H1 (cell line): ENCODE results near the gene RPS6KA4. TPM values are rescaled to one million over a fixed set of nuclear protein-coding genes. Genes with fewer than 3 reads are reported as not detected.

Source experiments
- BACH1 ChIP-seq: IDR thresholded peaks from 2 replicates; pipeline ENCODE4 v1.6.1; 2012; ENCODE audit warnings: low read length, improper control_type of control experiment
- BCL11A ChIP-seq, 2 experiments: IDR thresholded peaks; one replicate each; pipeline ENCODE4 v1.6.1; 2011; ENCODE audit warnings: low read depth in 2 of 2, low read length in 2 of 2, mild to moderate bottlenecking in 2 of 2
- CBX5 ChIP-seq: fragments of 300-800, 300-1000 bp; sonication (generic); IDR thresholded peaks from 2 replicates; pipeline ENCODE4 v1.7.1; 2016; ENCODE audit warnings: antibody characterized with exemption, low read length, low read depth
- CBX8 ChIP-seq: fragments of 300-800, 300-1000 bp; sonication (generic); IDR thresholded peaks from 2 replicates; pipeline ENCODE4 v1.7.1; 2016; ENCODE audit warnings: low read depth, low read length, borderline replicate concordance
- MAFK ChIP-seq: IDR thresholded peaks from 2 replicates; pipeline ENCODE4 v1.6.1; 2012; ENCODE audit warnings: low read depth, mild to moderate bottlenecking, improper control_type of control experiment, low read length
- RAD21 ChIP-seq, 2 experiments: IDR thresholded peaks in 1 of 2; conservative IDR thresholded peaks in 1 of 2; 2 replicates each; pipeline ENCODE4 v1.6.1; 2011; ENCODE audit warnings: low read depth in 2 of 2, low read length in 2 of 2, improper control_type of control experiment in 1 of 2, inconsistent platforms in 1 of 2, mild to moderate bottlenecking in 1 of 2, moderate library complexity in 1 of 2
- SAP30 ChIP-seq: fragments of 300-600 bp; sonication (generic); IDR thresholded peaks from 2 replicates; pipeline ENCODE4 v1.7.1; 2012; ENCODE audit warnings: low read length, moderate library complexity, mild to moderate bottlenecking, inconsistent platforms; ENCODE audit not compliant: insufficient read depth, insufficient replicate concordance
- SIX5 ChIP-seq: IDR thresholded peaks from 2 replicates; pipeline ENCODE4 v1.6.1; 2011; ENCODE audit warnings: mild to moderate bottlenecking, low read depth, low read length
- TAF1 ChIP-seq: IDR thresholded peaks from 2 replicates; pipeline ENCODE4 v1.6.1; 2011; ENCODE audit warnings: mild to moderate bottlenecking, low read depth, low read length
- USF2 ChIP-seq: IDR thresholded peaks from 2 replicates; pipeline ENCODE4 v1.6.1; 2011; ENCODE audit warnings: low read length, improper control_type of control experiment
- polyA plus RNA-seq, 7 experiments: library from polyadenylated mRNA; depleted of rRNA in 3 of 7; stranded (reverse) in 5 of 7; unstranded in 2 of 7; fragments of >200 nt in 5 of 7; fragments of 200-250 nt in 2 of 7; gene quantifications; 1 replicate in 5 of 7; 2 replicates in 1 of 7; 4 replicates in 1 of 7; pipeline versions ENCODE4 v1.2.1 to v1.2.3, GENCODE V29; 2011 to 2013; ENCODE audit warnings: missing spikeins in 2 of 7, mixed read lengths in 2 of 7
- total RNA-seq: library from RNA; stranded (reverse); fragmentation: NEBNext Ultra II Directional; extraction: Animal tissue kit (Norgen Biotek cat#: 25700); gene quantifications from 2 replicates; pipeline ENCODE4 v1.2.1, GENCODE V29; 2021

RPS6KA4 gene
- total and polyA plus RNA-seq, 2 of the 8 experiments (the other 6 are each of a cell fraction or from before 2014, with no cell fraction given), result 8.2 to 12.6 TPM

GRCh38 chr11:64372802-64373597 is 14.0 kb downstream of the RPS6KA4 start (continued):
- TF ChIP-seq BACH1, result no peak
- TF ChIP-seq RAD21 (IDR thresholded peaks at IDR 0.05 in 1 of 2, conservative IDR thresholded peaks at IDR 0.05 in 1 of 2; ENCODE audit: low read depth in 2 of 2, low read length in 2 of 2), result no peak
- TF ChIP-seq SIX5, result no peak
- TF ChIP-seq TAF1, result no peak
- TF ChIP-seq CBX8, result no peak
- no peak for TF ChIP-seq BCL11A (IDR thresholded peaks at IDR 0.05; ENCODE audit: low read depth in 2 of 2, low read length in 2 of 2)
- TF ChIP-seq CBX5, result no peak
- no peak for TF ChIP-seq MAFK
- TF ChIP-seq USF2, result peak; percentile 90
- no peak for TF ChIP-seq SAP30
